Esophagus muscularis mucosa (tissue), 3 donors: ENCODE results near the gene ZNF878.

ENCODE experiments used
- POLR2A ChIP-seq: fragments of 450-650 bp; IDR thresholded peaks from one replicate; pipeline ENCODE4 v1.6.1; 2017; ENCODE audit warnings: antibody characterized with exemption, moderate library complexity, mild to moderate bottlenecking, low read depth
- TF ChIP-seq, protein P1 (sequence below), 3 experiments: fragments of 200-600 bp in 2 of 3; fragments of 450-650 bp in 1 of 3; sonication (generic) in 2 of 3; IDR thresholded peaks; one replicate each; pipeline ENCODE4 v1.5.1; 2017 to 2019; ENCODE audit warnings: antibody characterized with exemption in 3 of 3, mild to moderate bottlenecking in 2 of 3, moderate library complexity in 1 of 3

DNA sequence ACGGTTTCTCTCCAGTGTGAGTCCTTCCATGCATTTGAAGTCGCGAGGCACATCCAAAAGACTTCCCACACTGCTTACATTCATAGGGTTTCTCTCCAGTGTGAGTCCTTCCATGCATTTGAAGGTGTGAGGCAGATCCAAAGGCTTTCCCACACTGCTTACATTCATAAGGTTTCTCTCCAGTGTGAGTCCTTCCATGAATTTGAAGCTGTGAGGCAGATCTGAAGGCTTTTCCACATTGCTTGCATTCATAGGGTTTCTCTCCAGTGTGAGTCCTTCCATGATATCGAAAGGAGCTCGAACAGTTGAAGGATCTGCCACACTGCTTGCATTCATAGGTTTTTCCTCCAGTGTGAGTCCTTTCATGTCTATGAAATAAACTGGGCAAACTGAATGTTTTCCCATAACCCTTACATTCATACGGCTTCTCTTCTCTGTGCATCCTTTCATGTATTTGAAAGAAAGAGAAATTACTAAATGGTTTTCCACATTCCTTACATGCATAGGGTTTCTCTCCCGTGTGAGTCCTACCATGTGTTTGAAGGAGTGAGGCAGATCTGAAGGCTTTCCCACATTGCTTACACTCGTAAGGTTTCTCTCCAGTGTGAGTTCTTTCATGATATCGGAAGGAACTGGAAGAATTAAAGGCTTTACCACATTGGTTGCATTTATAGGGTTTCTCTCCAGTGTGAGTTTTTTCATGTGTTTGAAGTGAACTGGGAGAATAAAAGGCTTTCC lies 37.6 kb downstream of the ZNF878 start:
- TF ChIP-seq, protein P1, sequence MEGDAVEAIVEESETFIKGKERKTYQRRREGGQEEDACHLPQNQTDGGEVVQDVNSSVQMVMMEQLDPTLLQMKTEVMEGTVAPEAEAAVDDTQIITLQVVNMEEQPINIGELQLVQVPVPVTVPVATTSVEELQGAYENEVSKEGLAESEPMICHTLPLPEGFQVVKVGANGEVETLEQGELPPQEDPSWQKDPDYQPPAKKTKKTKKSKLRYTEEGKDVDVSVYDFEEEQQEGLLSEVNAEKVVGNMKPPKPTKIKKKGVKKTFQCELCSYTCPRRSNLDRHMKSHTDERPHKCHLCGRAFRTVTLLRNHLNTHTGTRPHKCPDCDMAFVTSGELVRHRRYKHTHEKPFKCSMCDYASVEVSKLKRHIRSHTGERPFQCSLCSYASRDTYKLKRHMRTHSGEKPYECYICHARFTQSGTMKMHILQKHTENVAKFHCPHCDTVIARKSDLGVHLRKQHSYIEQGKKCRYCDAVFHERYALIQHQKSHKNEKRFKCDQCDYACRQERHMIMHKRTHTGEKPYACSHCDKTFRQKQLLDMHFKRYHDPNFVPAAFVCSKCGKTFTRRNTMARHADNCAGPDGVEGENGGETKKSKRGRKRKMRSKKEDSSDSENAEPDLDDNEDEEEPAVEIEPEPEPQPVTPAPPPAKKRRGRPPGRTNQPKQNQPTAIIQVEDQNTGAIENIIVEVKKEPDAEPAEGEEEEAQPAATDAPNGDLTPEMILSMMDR (IDR thresholded peaks at IDR 0.05) = no peak
- TF ChIP-seq POLR2A = no peak
